Lower leg skin (tissue), 4 donors: ENCODE results near the gene ADAM22. TPM values are rescaled to one million over a fixed set of nuclear protein-coding genes. Genes with fewer than 3 reads are reported as not detected.

ENCODE experiments used
- DNase-seq, 2 donors: peaks; one replicate each; pipeline ENCODE4 v3.0.0-alpha.2; 2019; ENCODE audit warnings: low spot score in 2 of 2
- H3K4me3 ChIP-seq: fragments of 200-600 bp; sonication (generic); 2 replicates; pipeline ENCODE4 v1.5.1; 2017; ENCODE audit warnings: mild to moderate bottlenecking, low read depth; ENCODE audit not compliant: poor library complexity, severe bottlenecking
- CTCF ChIP-seq, 3 donors: fragments of 450-650 bp; IDR thresholded peaks; one replicate each; pipeline ENCODE4 v1.5.1; 2016; ENCODE audit warnings: antibody characterized with exemption in 3 of 3, mild to moderate bottlenecking in 3 of 3, moderate library complexity in 2 of 3
- POLR2A ChIP-seq, 2 donors: fragments of 450-650 bp; IDR thresholded peaks; one replicate each; pipeline ENCODE4 v1.6.1; 2016 to 2017; ENCODE audit warnings: antibody characterized with exemption in 2 of 2, mild to moderate bottlenecking in 1 of 2, moderate library complexity in 1 of 2
- WGBS, 2 donors: methylation state at CpG; one replicate each; pipeline ENCODE4 v1.1.5; 2018; 5-methylcytosine and 5-hydroxymethylcytosine counted together
- intact Hi-C: fragments of 100-400 bp; cut with DNase I; formaldehyde crosslinking; loops from one replicate; pipeline ENCODE4 v1.15.0; 2023; ENCODE audit warnings: low total_unique reads
- total RNA-seq, 4 donors: library from RNA; depleted of rRNA; stranded (reverse); fragments of >200 nt; gene quantifications; one replicate each; pipeline ENCODE4 v1.1.0, GENCODE V29; 2016

ADAM22 gene
- total RNA-seq, 4 donors from 2014 or later, result 0.30 to 2.1 (median 1.0) TPM

GRCh38 chr7:88204525-88205110 lies 270.6 kb downstream of the ADAM22 start:
- TF ChIP-seq CTCF (IDR thresholded peaks at IDR 0.05) (no peak), POLR2A (IDR thresholded peaks at IDR 0.05) (no peak)
- no peak for DNase-seq
- H3K4me3 ChIP-seq, result no peak overlapping the region
- intact Hi-C loops, result no loop called here
- 95 to 97% methylated on average over 3 of the region's 3 CpGs for WGBS, 2 donors

DNA sequence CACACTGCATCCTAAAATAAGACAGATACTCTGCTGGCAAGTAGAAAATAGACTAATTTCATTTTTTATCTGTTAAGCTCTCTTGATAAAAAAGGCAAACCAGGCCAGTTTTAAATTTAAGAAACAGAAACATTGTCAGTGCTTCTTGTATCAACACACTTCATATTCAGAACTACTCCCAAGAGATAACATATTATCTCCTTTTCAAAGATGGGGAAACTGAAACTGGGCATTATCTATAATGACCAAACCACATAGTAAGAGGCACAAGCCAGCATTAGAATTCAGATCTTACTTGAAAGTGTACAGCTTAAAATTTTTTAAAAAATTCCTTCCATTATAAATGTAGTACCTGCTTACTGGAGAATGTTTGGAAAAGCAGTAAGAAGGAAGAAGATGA lies 271.1 kb downstream of the ADAM22 start:
- no peak for DNase-seq
- intact Hi-C loops, result no loop called here
- no peak overlapping the region for H3K4me3 ChIP-seq
- no peak for TF ChIP-seq CTCF (IDR thresholded peaks at IDR 0.05)

- TF ChIP-seq POLR2A (IDR thresholded peaks at IDR 0.05), result no peak
- DNase-seq, result no peak
- no peak overlapping the region for H3K4me3 ChIP-seq
- intact Hi-C loops, result no loop called here
- WGBS, 2 donors, result 76 to 81% methylated on average over 4 of the region's 4 CpGs
These were observed 272.2 kb downstream of the ADAM22 start for GRCh38 chr7:88206254-88206653.

GRCh38 chr7:88208521-88208920 lies 274.5 kb downstream of the ADAM22 start:
- DNase-seq, result no peak
- WGBS, 2 donors, result 91 to 98% methylated on average over 3 of the region's 3 CpGs
- intact Hi-C loops, result no loop called here
- TF ChIP-seq CTCF (IDR thresholded peaks at IDR 0.05) (no peak), POLR2A (IDR thresholded peaks at IDR 0.05) (no peak)
- no peak overlapping the region for H3K4me3 ChIP-seq

GRCh38 chr7:88212918-88213317 lies 278.9 kb downstream of the ADAM22 start:
- intact Hi-C loops, result loop anchor here (10.0 kb wide), 1 partner anchor 1278 kb away; no protein-coding TSS in a partner anchor
- WGBS, 2 donors, result 100% methylated on average over 1 of the region's 1 CpG
- no peak for DNase-seq
- no peak overlapping the region for H3K4me3 ChIP-seq
- TF ChIP-seq CTCF (IDR thresholded peaks at IDR 0.05) (no peak), POLR2A (IDR thresholded peaks at IDR 0.05) (no peak)

GRCh38 chr7:88214456-88214855 lies 280.4 kb downstream of the ADAM22 start:
- no peak for DNase-seq
- TF ChIP-seq POLR2A (IDR thresholded peaks at IDR 0.05) (no peak), CTCF (IDR thresholded peaks at IDR 0.05) (no peak)
- H3K4me3 ChIP-seq, result no peak overlapping the region
- WGBS, 2 donors, result 95% methylated on average over 2 of the region's 2 CpGs
- intact Hi-C loops, result loop anchor here (10.0 kb wide), 1 partner anchor 1280 kb away; no protein-coding TSS in a partner anchor
